Activated CD4-positive, alpha-beta T cell treated with anti-CD3 and anti-CD28 coated beads, Interleukin-2, amount 50 U/mL, for 48 hours (primary cell): ENCODE results near the gene FAM168A.

Source experiments
- DNase-seq, 2 experiments: peaks; one replicate each; pipeline ENCODE4 v3.0.0-alpha.2; 2020

The FAM168A gene

GRCh38 chr11:73361953-73362776, 235.7 kb downstream of the FAM168A start:
- DNase-seq: no peak

GRCh38 chr11:73360743-73361369, 237.1 kb downstream of the FAM168A start:
- DNase-seq: no peak

- peak; percentile 34 to 41 for DNase-seq
Observed at GRCh38 chr11:73359930-73360742, 237.8 kb downstream of the FAM168A start.

- no peak for DNase-seq
Observed at GRCh38 chr11:73359341-73359740, 238.6 kb downstream of the FAM168A start.

- DNase-seq: no peak
Observed at GRCh38 chr11:73358071-73358470, 239.8 kb downstream of the FAM168A start.

GRCh38 chr11:73356979-73357860, 240.7 kb downstream of the FAM168A start:
- no peak for DNase-seq

GRCh38 chr11:73355109-73355508, 242.8 kb downstream of the FAM168A start:
- DNase-seq: no peak

GRCh38 chr11:73353422-73353821, 244.5 kb downstream of the FAM168A start:
- no peak for DNase-seq

GRCh38 chr11:73350908-73351636, 246.8 kb downstream of the FAM168A start:
- peak; percentile 52 to 64 for DNase-seq
